Mesenchymal stem cell (in vitro differentiated cells and primary cell): ENCODE results near the gene RHOC.
A peak's percentile ranks its signal among the peaks of the same experiment; 100 is the strongest.

Experiments
- DNase-seq: peaks from one replicate; pipeline ENCODE4 v3.0.0-alpha.2; 2013
- H2AFZ ChIP-seq: one replicate; pipeline ENCODE4 v1.6.1; 2013; ENCODE audit warnings: low read depth, mild to moderate bottlenecking, control low read depth, inconsistent platforms, low read length, moderate library complexity
- H2AK5ac ChIP-seq: 2 replicates; pipeline ENCODE4 v1.6.1; 2013; ENCODE audit warnings: low read length, moderate library complexity, mild to moderate bottlenecking, inconsistent platforms; ENCODE audit not compliant: severe bottlenecking
- H2BK120ac ChIP-seq: one replicate; pipeline ENCODE4 v1.6.1; 2013; ENCODE audit warnings: low read depth, mild to moderate bottlenecking, inconsistent platforms, low read length, moderate library complexity
- H2BK12ac ChIP-seq, 2 experiments: one replicate each; pipeline ENCODE4 v1.6.1; 2013; ENCODE audit warnings: inconsistent platforms in 2 of 2, low read length in 2 of 2, mild to moderate bottlenecking in 2 of 2, moderate library complexity in 2 of 2, control low read depth in 1 of 2
- H2BK15ac ChIP-seq: one replicate; pipeline ENCODE4 v1.6.1; 2013; ENCODE audit warnings: mild to moderate bottlenecking, low read depth, inconsistent platforms; ENCODE audit not compliant: poor library complexity, severe bottlenecking
- H2BK5ac ChIP-seq: 2 replicates; pipeline ENCODE4 v1.6.1; 2013; ENCODE audit warnings: low read depth, mild to moderate bottlenecking, low read length, control low read depth, inconsistent platforms; ENCODE audit not compliant: poor library complexity, severe bottlenecking
- H3K14ac ChIP-seq, 2 experiments: one replicate each; pipeline ENCODE4 v1.6.1; 2013; ENCODE audit warnings: inconsistent platforms in 2 of 2, low read length in 2 of 2, control low read depth in 1 of 2, mild to moderate bottlenecking in 1 of 2, moderate library complexity in 1 of 2
- H3K18ac ChIP-seq, 2 experiments: one replicate each; pipeline ENCODE4 v1.6.1; 2013; ENCODE audit warnings: inconsistent platforms in 2 of 2, low read length in 2 of 2, control low read depth in 1 of 2, low read depth in 1 of 2, mild to moderate bottlenecking in 1 of 2
- H3K23ac ChIP-seq, 2 experiments: one replicate each; pipeline ENCODE4 v1.6.1; 2013; ENCODE audit warnings: inconsistent platforms in 2 of 2, low read length in 2 of 2, mild to moderate bottlenecking in 2 of 2, moderate library complexity in 2 of 2, control low read depth in 1 of 2
- H3K27ac ChIP-seq: 2 replicates; pipeline ENCODE4 v1.5.1; 2013; ENCODE audit warnings: mild to moderate bottlenecking, moderate library complexity, low read length, control low read depth, inconsistent platforms; ENCODE audit not compliant: poor library complexity, severe bottlenecking
- H3K27me3 ChIP-seq, 2 experiments: 2 replicates each; pipeline versions ENCODE4 v1.6.1 to v1.7.0; 2013; ENCODE audit warnings: low read length in 2 of 2, mild to moderate bottlenecking in 2 of 2, moderate library complexity in 2 of 2, control low read depth in 1 of 2, inconsistent platforms in 1 of 2; ENCODE audit not compliant: control insufficient read depth in 1 of 2, insufficient read depth in 1 of 2
- H3K36me3 ChIP-seq, 2 experiments: 2 replicates each; pipeline versions ENCODE4 v1.6.1 to v1.7.0; 2013; ENCODE audit warnings: low read length in 2 of 2, control low read depth in 1 of 2, inconsistent platforms in 1 of 2, low read depth in 1 of 2, mild to moderate bottlenecking in 1 of 2; ENCODE audit not compliant: insufficient read depth in 2 of 2, control insufficient read depth in 1 of 2
- H3K4ac ChIP-seq, 2 experiments: one replicate each; pipeline ENCODE4 v1.6.1; 2013; ENCODE audit warnings: inconsistent platforms in 2 of 2, low read length in 2 of 2, mild to moderate bottlenecking in 2 of 2, moderate library complexity in 2 of 2, control low read depth in 1 of 2, low read depth in 1 of 2
- H3K4me1 ChIP-seq: 2 replicates; pipeline ENCODE4 v1.6.1; 2013; ENCODE audit warnings: low read depth, low read length, control low read depth; ENCODE audit not compliant: control insufficient read depth, insufficient read depth
- H3K4me2 ChIP-seq: 2 replicates; pipeline ENCODE4 v1.6.1; 2013; ENCODE audit warnings: low read length, mild to moderate bottlenecking, inconsistent platforms; ENCODE audit not compliant: poor library complexity, severe bottlenecking
- H3K4me3 ChIP-seq, 2 experiments: 2 replicates each; pipeline versions ENCODE4 v1.5.1 to v1.7.0; 2013; ENCODE audit warnings: low read length in 2 of 2, mild to moderate bottlenecking in 2 of 2, control low read depth in 1 of 2, low read depth in 1 of 2; ENCODE audit not compliant: insufficient read depth in 1 of 2
- H3K79me1 ChIP-seq: replicated peaks from 2 replicates; pipeline ENCODE4 v1.6.1; 2013; ENCODE audit warnings: mild to moderate bottlenecking, control low read depth, low read length, inconsistent platforms; ENCODE audit not compliant: poor library complexity, severe bottlenecking
- H3K9ac ChIP-seq: 2 replicates; pipeline ENCODE4 v1.7.0; 2013; ENCODE audit warnings: mild to moderate bottlenecking, low read length, moderate library complexity
- H3K9me3 ChIP-seq: 2 replicates; pipeline ENCODE4 v1.7.0; 2013; ENCODE audit warnings: mild to moderate bottlenecking, low read length; ENCODE audit not compliant: control insufficient read depth
- H4K8ac ChIP-seq: one replicate; pipeline ENCODE4 v1.6.1; 2013; ENCODE audit warnings: inconsistent platforms, mild to moderate bottlenecking, low read length, moderate library complexity
- H4K91ac ChIP-seq: one replicate; pipeline ENCODE4 v1.6.1; 2013; ENCODE audit warnings: mild to moderate bottlenecking, low read length, inconsistent platforms
- WGBS: methylation state at CpG from one replicate; pipeline ENCODE4 v1.1.7; 2013; ENCODE audit warnings: mixed read lengths; 5-methylcytosine and 5-hydroxymethylcytosine counted together

Gene RHOC

GRCh38 chr1:112712191-112712590, 5.3 kb upstream of the RHOC start:
- H3K9me3 ChIP-seq: no peaks in the 10 kb centered on the region
- H3K4me2 ChIP-seq: no peak overlapping the region
- H3K18ac ChIP-seq: no peak overlapping the region
- H2AK5ac ChIP-seq: no peak overlapping the region
- no peak overlapping the region for H3K14ac ChIP-seq
- no peak overlapping the region for H4K8ac ChIP-seq
- H3K23ac ChIP-seq: no peak overlapping the region
- no peak overlapping the region for H2AFZ ChIP-seq
- peak overlapping the region; percentile 61 for H4K91ac ChIP-seq
- no peak overlapping the region for H3K27ac ChIP-seq
- H2BK12ac ChIP-seq: no peak overlapping the region
- peaks cover 1% of the 10 kb centered on the region for H3K79me1 ChIP-seq
- no peak overlapping the region for H2BK120ac ChIP-seq
- no peak overlapping the region for H2BK15ac ChIP-seq
- H3K9ac ChIP-seq: no peak overlapping the region
- 97% methylated on average over 7 of the region's 7 CpGs for WGBS
- H3K27me3 ChIP-seq: peaks cover 0 to 6% of the 10 kb centered on the region in 2 experiments
- H3K4ac ChIP-seq: no peak overlapping the region
- H3K36me3 ChIP-seq: peaks cover 0 to 12% of the 10 kb centered on the region in 2 experiments
- H2BK5ac ChIP-seq: no peak overlapping the region
- no peak for DNase-seq
- H3K4me3 ChIP-seq: no peak overlapping the region
- H3K4me1 ChIP-seq: peaks cover 28% of the 10 kb centered on the region

GRCh38 chr1:112711670-112712069, 4.7 kb upstream of the RHOC start:
- Histone ChIP-seq H3K27ac (no peak overlapping the region), H4K91ac (no peak overlapping the region), H3K14ac (no peak overlapping the region), H3K4me3 (no peak overlapping the region), H2BK15ac (no peak overlapping the region), H3K9ac (no peak overlapping the region), H3K9me3 (no peaks in the 10 kb centered on the region), H3K23ac (no peak overlapping the region), H2AFZ (no peak overlapping the region), H2AK5ac (no peak overlapping the region), H4K8ac (no peak overlapping the region), H3K4me1 (peaks cover 28% of the 10 kb centered on the region), H3K18ac (no peak overlapping the region), H3K79me1 (peaks cover 1% of the 10 kb centered on the region), H3K27me3 (peaks cover 0 to 6% of the 10 kb centered on the region in 2 experiments), H3K36me3 (peaks cover 0 to 12% of the 10 kb centered on the region in 2 experiments), H2BK5ac (no peak overlapping the region), H2BK120ac (no peak overlapping the region), H2BK12ac (no peak overlapping the region), H3K4ac (no peak overlapping the region), H3K4me2 (no peak overlapping the region)
- WGBS: 69% methylated on average over 11 of the region's 11 CpGs
- DNase-seq: no peak

GRCh38 chr1:112711041-112711440, 4.1 kb upstream of the RHOC start:
- Histone ChIP-seq H3K4me3 (no peak overlapping the region), H3K23ac (no peak overlapping the region), H3K4me1 (peaks cover 24% of the 10 kb centered on the region), H3K18ac (no peak overlapping the region), H4K91ac (no peak overlapping the region), H2AK5ac (no peak overlapping the region), H2BK12ac (no peak overlapping the region), H3K9me3 (no peaks in the 10 kb centered on the region), H4K8ac (no peak overlapping the region), H3K27ac (no peak overlapping the region), H3K27me3 (peaks cover 0 to 6% of the 10 kb centered on the region in 2 experiments), H2BK5ac (no peak overlapping the region), H3K36me3 (peaks cover 0 to 12% of the 10 kb centered on the region in 2 experiments), H3K4me2 (no peak overlapping the region), H2BK120ac (no peak overlapping the region), H3K14ac (no peak overlapping the region), H2BK15ac (no peak overlapping the region), H3K4ac (no peak overlapping the region), H3K9ac (no peak overlapping the region), H2AFZ (no peak overlapping the region), H3K79me1 (peaks cover 1% of the 10 kb centered on the region)
- no peak for DNase-seq
- 79% methylated on average over 7 of the region's 7 CpGs for WGBS

- no peak overlapping the region for H2BK5ac ChIP-seq
- 88% methylated on average over 2 of the region's 3 CpGs for WGBS
- H3K4me2 ChIP-seq: no peak overlapping the region
Measured at GRCh38 chr1:112710586-112710985, 3.7 kb upstream of the RHOC start.

More at GRCh38 chr1:112710586-112710985, 3.7 kb upstream of the RHOC start:
- H3K18ac ChIP-seq: no peak overlapping the region
- no peak overlapping the region for H2BK15ac ChIP-seq
- no peak overlapping the region for H3K9ac ChIP-seq
- no peak overlapping the region for H2BK120ac ChIP-seq
- H3K4me3 ChIP-seq: no peak overlapping the region
- peak overlapping the region in 1 of 2 experiments; percentile 10 for H3K23ac ChIP-seq
- H3K79me1 ChIP-seq: peaks cover 1% of the 10 kb centered on the region
- H3K14ac ChIP-seq: no peak overlapping the region
- H3K27me3 ChIP-seq: peaks cover 0 to 6% of the 10 kb centered on the region in 2 experiments
- no peak overlapping the region for H4K91ac ChIP-seq
- H3K4me1 ChIP-seq: peaks cover 24% of the 10 kb centered on the region
- no peak overlapping the region for H3K27ac ChIP-seq
- H2AFZ ChIP-seq: no peak overlapping the region
- DNase-seq: no peak
- H3K4ac ChIP-seq: no peak overlapping the region
- no peak overlapping the region for H4K8ac ChIP-seq
- H2AK5ac ChIP-seq: no peak overlapping the region
- no peaks in the 10 kb centered on the region for H3K9me3 ChIP-seq
- no peak overlapping the region for H2BK12ac ChIP-seq
- peaks cover 0 to 12% of the 10 kb centered on the region in 2 experiments for H3K36me3 ChIP-seq
